Measurements from ENCODE around the gene AXL.
A peak's percentile ranks its signal among the peaks of the same experiment; 100 is the strongest.
"Not testable (repeated sequence)": the region's sequence is repeated elsewhere in the genome, so short reads cannot be mapped to it uniquely, and the experiment has no call there.

Gene AXL

DNA sequence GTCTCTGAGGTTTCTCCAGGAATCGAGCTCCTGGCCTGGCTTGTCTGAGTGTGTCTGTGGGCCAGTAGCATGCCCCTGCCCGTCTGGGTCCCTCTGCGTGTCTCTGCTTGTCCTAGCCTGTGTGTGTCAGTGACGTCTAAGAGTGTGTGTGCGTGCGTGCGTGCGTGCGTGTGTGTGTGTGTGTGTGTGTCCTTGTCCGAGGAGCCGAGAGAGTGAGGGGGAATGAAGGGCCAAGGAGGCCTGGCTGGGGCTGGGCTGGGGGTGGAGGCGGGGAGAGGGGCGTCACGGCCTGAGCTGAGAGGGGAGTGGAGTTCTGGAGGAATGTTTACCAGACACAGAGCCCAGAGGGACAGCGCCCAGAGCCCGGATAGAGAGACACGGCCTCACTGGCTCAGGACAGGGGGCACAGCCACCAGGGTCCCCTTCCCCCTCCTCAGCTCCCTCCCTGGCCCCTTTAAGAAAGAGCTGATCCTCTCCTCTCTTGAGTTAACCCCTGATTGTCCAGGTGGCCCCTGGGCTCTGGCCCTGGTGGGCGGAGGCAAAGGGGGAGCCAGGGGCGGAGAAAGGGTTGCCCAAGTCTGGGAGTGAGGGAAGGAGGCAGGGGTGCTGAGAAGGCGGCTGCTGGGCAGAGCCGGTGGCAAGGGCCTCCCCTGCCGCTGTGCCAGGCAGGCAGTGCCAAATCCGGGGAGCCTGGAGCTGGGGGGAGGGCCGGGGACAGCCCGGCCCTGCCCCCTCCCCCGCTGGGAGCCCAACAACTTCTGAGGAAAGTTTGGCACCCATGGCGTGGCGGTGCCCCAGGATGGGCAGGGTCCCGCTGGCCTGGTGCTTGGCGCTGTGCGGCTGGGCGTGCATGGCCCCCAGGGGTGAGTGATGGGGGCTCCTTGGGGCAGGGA is at the start of gene AXL:
AXL (plus strand) TSS at position 609 of the 893 bp plus-strand sequence; CDS start at position 779, 170 bp downstream.
- no peak for DNase-seq (ENCODE audit: low spot score)

GRCh38 chr19:41172297-41173164 is 46.5 kb upstream of the AXL start:
- DNase-seq (ENCODE audit: low spot score), result no peak

DNA sequence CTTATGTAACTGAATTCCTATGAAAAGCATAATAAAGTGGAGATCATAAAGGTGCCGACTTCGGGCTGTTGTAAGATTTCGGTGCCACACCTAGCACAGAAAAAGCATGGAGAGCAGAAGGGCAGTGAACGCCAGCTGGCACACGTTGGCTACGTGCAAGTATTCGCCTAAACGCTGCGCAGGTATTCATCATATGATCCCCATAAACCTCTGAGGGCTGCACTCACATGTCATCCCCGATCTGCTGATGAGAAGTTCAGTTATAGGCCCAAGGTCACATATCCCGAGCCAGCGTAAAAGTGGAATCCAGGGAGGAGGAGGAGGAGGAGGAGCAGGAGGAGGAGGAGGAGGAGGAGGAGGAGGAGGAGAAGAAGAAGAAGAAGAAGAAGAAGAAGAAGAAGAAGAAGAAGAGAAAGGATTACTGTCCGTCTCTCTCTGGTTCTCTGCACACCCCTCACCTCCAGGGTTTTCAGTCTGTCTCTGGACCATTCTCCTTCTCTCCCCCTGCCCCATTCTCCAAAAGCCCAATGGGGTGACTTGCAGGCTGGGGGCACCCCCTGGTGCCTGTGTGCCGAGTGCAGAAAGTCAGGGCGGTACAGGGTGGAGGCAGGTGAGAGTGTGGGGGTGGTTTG is 44.6 kb upstream of the AXL start:
- no peak for DNase-seq (ENCODE audit: low spot score)

DNA sequence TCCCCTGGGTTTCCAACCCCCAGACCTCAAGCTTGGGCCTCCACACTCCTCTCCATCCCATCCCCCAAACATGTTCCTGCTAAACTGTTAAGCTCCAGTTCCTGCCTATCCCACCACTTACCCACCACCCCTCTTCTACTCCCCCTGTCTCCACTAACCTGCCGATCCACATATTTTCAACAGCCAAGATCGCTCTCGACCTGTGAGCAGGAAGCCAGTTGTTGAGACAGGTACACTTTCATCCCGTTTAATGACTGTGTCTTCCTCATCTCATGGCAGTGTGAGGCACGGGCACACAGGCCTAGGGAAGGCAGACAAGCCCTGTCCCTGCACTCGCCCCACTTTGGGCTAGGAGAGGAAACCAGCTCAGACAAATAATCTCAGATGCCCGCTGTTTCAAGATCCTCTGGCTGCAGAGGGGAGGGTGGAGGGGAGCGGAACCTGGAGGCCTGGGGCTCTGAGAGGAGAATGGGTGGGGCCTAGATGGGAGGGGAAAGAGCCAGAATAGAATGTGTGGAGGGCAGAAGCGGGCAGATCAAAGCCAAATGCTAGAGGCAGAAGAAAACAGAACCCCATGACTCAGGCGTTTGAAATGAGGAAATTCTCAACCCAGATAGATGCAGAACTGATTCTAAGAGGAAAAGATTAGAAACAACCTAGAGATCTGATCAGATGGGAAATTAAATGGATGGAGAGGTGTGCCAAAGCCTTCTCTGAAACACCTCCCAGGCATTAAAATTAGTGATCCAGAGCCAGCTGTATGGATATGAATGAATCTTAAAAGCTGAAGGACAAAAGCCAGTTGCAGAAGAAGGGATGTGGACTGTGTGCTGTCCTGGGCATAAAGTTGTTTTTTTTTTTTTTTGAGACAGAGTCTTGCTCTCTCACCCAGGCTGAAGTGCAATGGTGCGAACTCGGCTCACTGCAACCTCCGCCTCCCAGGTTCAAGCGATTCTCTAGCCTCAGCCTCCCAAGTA is 42.9 kb upstream of the AXL start:
- peak; percentile 27 for DNase-seq (ENCODE audit: low spot score)

GRCh38 chr19:41180173-41180572 is 38.9 kb upstream of the AXL start:
- DNase-seq (ENCODE audit: low spot score), result not testable (repeated sequence)

DNA sequence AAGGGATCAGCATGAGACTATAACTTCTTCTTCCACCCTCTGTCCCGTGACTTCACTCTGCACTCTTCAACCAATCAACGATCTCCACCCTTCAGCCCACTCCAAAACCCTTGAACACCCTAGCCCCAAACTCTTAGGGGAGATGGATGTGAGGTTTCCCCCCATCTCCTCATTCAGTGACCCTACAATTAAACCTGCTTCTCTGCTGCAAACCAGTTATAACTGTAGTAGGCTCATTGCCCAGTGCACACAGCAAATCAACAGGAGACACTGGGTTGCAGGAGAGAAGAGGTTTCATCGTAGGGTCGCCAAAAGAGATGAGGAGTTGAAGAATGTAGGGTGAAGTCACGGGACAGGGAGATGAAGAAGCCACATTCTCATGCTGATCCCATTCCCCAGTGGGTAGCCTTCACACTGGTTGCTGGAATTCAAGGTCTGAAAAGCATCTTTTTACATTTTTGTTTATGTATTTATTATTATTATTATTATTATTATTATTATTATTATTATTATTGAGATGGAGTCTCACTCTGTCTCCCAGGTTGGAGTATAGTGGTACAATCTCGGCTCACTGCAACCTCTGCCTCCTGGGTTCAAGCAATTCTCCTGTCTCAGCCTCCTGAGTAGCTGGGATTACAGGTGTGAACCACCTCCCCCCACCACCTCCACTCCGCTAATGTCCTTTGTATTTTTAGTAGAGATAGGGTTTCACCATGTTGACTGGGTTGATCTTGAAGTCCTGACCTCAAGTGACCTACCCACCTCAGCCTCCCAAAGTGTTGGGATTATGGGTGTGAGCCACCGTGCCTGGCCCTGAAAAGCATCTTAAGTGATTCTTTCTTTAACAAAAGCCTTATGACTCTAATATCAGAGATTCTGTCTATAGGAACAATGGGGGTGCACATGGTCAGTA is 31.8 kb upstream of the AXL start:
- DNase-seq (ENCODE audit: low spot score), result no peak

DNA sequence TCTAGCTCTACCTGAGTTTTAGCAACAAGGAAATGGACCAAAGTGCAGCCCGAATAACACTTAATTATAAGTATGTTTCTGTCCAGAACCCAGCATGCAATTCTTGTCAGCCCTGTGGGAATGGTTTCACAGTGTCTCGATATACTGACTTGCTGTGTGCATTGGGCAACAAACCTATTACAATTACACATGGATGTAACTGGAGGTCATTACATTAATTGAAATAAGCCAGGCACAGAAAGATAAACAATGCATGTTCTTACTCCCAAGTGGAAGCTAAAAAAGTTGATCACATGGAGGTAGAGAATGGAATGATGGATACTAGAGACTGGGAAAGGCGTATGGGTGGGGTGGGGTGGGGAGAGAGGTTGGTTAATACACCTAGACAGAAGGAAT is 31.1 kb upstream of the AXL start:
- no peak for DNase-seq (ENCODE audit: low spot score)

DNA sequence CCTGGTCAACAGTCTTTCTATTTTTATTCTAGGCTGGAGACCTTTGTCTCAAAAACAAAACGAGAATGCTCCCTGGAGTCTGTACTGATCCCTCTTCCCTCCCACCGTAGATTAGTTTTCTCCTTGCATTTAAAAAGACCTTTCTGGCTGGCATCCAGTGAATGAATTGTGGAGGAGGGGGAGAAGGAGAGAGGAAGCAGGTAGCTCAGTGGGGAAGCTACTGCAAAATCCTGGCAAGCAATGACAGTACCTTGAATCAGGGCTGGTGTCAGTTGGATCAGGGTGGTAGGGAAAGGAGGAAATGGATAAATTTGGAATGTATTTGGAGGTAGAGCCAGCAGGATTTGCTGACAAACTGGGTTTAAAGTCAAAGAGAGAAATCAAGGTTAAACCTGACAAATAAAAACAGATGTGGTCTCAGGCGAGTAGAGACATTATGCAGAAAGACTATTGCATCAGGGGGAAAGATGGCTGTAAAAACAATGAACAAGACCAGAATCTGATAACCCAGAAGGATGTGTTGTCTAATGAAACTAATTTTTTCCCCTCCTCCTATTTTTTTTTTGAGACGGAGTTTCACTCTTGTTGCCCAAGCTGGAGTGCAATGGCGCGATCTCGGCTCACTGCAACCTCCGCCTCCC is 29.5 kb upstream of the AXL start:
- no peak for DNase-seq (ENCODE audit: low spot score)

GRCh38 chr19:41192574-41193429 is 26.2 kb upstream of the AXL start, which contains the start of gene CYP2S1:
TSS of gene CYP2S1 (plus strand) at chr19:41193219. CDS start at chr19:41193265, 46 bp downstream.
- DNase-seq (ENCODE audit: low spot score), result no peak

DNA sequence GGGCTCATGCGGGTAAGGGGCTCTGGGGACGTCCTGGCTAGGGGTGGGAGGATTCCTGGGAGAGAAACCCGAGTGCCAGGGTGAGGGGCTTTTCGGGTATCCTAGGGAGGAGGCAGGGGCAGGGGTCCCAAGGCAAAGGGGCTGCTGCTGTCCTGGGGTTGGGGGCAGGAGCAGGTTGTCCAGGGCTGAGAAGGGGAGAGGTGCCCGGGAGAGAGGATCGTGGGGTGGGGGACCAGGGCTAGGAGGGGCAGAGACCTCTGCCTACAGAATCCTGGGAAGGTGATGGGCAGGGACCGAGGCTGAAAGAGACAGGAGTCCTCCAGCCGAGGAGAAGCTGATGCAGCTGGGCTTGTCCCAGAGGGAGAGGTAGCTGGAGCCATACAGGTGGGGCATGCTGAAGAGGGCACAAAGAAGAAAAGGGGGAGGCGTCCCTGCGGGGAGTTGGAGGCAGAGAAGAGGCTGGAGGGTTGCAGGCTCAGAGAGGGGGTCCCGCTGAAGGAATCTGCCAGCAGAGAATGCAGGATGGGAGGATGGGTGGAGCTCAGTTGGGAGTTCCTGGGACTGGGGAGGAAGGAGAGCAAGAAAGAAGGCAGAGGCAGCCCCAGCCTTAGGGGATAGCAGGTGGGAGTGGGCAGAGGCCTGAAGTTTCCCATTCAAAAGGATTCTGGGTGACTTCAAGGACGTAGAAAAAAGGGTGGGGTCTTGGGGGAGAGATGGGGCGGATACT is 25.4 kb upstream of the AXL start:
- DNase-seq (ENCODE audit: low spot score), result no peak

GRCh38 chr19:41194157-41194552 is 24.9 kb upstream of the AXL start:
- no peak for DNase-seq (ENCODE audit: low spot score)

GRCh38 chr19:41195675-41196497 is 23.1 kb upstream of the AXL start:
- no peak for DNase-seq (ENCODE audit: low spot score)

- no peak for DNase-seq (ENCODE audit: low spot score)
These were observed 20.5 kb upstream of the AXL start for GRCh38 chr19:41198559-41198958.

- no peak for DNase-seq (ENCODE audit: low spot score)
These were observed 15.7 kb upstream of the AXL start for GRCh38 chr19:41203371-41203770.

- peak; percentile 86 for DNase-seq (ENCODE audit: low spot score)
These were observed 14.7 kb upstream of the AXL start for GRCh38 chr19:41204338-41204737.

DNA sequence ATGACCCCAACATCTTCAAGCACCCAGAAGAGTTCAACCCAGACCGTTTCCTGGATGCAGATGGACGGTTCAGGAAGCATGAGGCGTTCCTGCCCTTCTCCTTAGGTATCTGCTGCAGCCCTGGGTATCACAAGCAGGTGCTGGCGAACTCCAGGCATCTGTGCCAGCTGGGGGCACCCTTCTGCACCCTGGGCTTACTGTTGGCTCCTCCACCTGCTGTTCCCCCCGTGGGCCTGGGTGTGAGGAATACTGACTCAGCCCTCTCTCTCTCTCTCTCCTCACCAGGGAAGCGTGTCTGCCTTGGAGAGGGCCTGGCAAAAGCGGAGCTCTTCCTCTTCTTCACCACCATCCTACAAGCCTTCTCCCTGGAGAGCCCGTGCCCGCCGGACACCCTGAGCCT is 13.0 kb upstream of the AXL start:
- no peak for DNase-seq (ENCODE audit: low spot score)

GRCh38 chr19:41206456-41206855 is 12.6 kb upstream of the AXL start:
- DNase-seq (ENCODE audit: low spot score), result no peak
